Upper lobe of left lung (tissue), 6 donors: Measurements from ENCODE around the gene DNAJC30. TPM values are rescaled to one million over a fixed set of nuclear protein-coding genes. Genes with fewer than 3 reads are reported as not detected.
A peak's percentile ranks its signal among the peaks of the same experiment; 100 is the strongest.

Experiments used
- ATAC-seq, 2 donors: fragments of 200-7000 bp; cut with Tn5 transposase; one replicate each; pipeline ENCODE4 v1.9.1; 2022; ENCODE audit warnings: mild to moderate bottlenecking in 2 of 2, moderate library complexity in 2 of 2; ENCODE audit not compliant: low FRiP score in 2 of 2
- DNase-seq, 2 donors: peaks; one replicate each; pipeline ENCODE4 v3.0.0-alpha.2; 2019 to 2020
- H3K27ac ChIP-seq, 4 donors: fragments of 200-600 bp; sonication (generic); one replicate each; pipeline ENCODE4 v1.5.1; 2016 to 2019
- H3K27me3 ChIP-seq, 4 donors: fragments of 200-600 bp; sonication (generic); one replicate each; pipeline ENCODE4 v1.5.1; 2017 to 2019
- H3K36me3 ChIP-seq, 4 donors: fragments of 200-600 bp; sonication (generic); one replicate each; pipeline ENCODE4 v1.5.1; 2016 to 2019
- H3K4me1 ChIP-seq, 4 donors: fragments of 200-600 bp; sonication (generic); one replicate each; pipeline ENCODE4 v1.5.1; 2018 to 2019
- H3K4me3 ChIP-seq, 4 donors: fragments of 200-600 bp; sonication (generic); one replicate each; pipeline ENCODE4 v1.5.1; 2017 to 2019; ENCODE audit warnings: mild to moderate bottlenecking in 2 of 4, moderate library complexity in 1 of 4
- H3K9me3 ChIP-seq, 4 donors: fragments of 200-600 bp; sonication (generic); one replicate each; pipeline ENCODE4 v1.5.1; 2018 to 2019
- EP300 ChIP-seq, 4 donors: sonication (generic); formaldehyde crosslinking; IDR thresholded peaks; one replicate each; pipeline ENCODE4 v1.5.1; 2017; ENCODE audit warnings: antibody characterized with exemption in 4 of 4, control low read depth in 2 of 4
- POLR2A ChIP-seq, 4 donors: fragments of 450-650 bp; IDR thresholded peaks; one replicate each; pipeline ENCODE4 v1.5.1; 2016 to 2017; ENCODE audit warnings: antibody characterized with exemption in 4 of 4, mild to moderate bottlenecking in 2 of 4
- POLR2AphosphoS5 ChIP-seq, 2 donors: sonication (generic); formaldehyde crosslinking; IDR thresholded peaks; one replicate each; pipeline ENCODE4 v1.5.1; 2017; ENCODE audit warnings: antibody characterized with exemption in 2 of 2
- WGBS, 2 donors: methylation state at CpG; one replicate each; pipeline ENCODE4 v1.1.5; 2017 to 2018; 5-methylcytosine and 5-hydroxymethylcytosine counted together
- total RNA-seq, 6 donors: library from RNA; depleted of rRNA in 4 of 6; stranded (reverse); fragments of >200 nt in 4 of 6; gene quantifications; one replicate each; pipeline versions ENCODE4 v1.1.0 to v1.2.1, GENCODE V29; 2016 to 2021
- TF ChIP-seq, protein P1 (sequence below), 6 experiments: fragments of 450-650 bp in 4 of 6; fragments of 200-600 bp in 2 of 6; sonication (generic) in 2 of 6; IDR thresholded peaks; one replicate each; pipeline ENCODE4 v1.5.1; 2016 to 2019; ENCODE audit warnings: antibody characterized with exemption in 6 of 6
- donor health status: DM: no; HTN: no; CAD: no; lungs with moderate emphysema.
- donor health status: DM: no; HTN: yes; CAD: no; lungs with severe emphysema.

Gene DNAJC30
- 10 to 100 TPM in 4 of 6 donors, 1 to 10 TPM in 2; 6.9 to 13.1 (median 10.3) TPM for total RNA-seq

DNA sequence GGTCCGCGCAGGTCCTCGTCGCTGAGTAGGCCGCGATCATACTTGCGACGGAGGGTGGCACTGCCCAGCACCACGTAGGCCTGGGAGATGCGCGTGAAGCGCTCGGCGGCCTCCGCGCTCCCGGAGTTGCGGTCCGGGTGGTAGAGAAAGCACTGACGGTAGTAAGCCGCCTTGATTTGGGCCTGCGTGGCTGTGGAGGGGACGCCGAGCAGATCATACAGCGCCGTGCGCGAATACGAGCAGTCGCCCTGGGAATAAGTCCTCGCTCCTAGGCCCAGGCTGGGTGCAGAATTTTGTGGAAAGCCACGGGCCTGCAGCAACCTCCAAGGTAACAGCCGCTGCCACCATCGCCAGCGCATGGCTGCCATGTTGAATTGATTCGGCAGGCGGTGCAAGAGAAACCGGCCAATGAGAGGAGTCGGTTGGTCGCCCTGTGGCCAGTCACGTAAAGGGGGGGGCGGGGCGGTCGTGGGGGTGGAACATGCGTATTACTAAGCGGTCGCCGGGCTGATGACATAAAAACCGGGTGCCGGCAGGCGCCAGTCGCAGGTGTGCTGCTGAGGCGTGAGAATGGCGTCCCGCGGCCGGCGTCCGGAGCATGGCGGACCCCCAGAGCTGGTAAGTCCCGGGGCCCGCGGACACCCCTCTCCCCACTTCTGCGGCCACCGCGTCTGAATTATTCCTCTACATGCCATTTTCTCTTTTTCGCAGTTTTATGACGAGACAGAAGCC lies at the start of gene DNAJC30, which contains the start of gene BUD23:
Gene DNAJC30 (minus strand): TSS at position 398 of the 732 bp plus-strand sequence. CDS start 30 bp downstream, at position 368.
Gene BUD23 (plus strand): TSS at position 542 of the 732 bp plus-strand sequence. CDS start 29 bp downstream, at position 571.
- Histone ChIP-seq H3K27ac (peak within 1 kb of the TSS; percentile 84 to 90 (median 86)), H3K9me3 (no peaks in the 10 kb centered on the region), H3K27me3 (no peaks in the 10 kb centered on the region), H3K4me1 (peaks cover 28 to 43% (median 36%) of the 10 kb centered on the region in 4 donors), H3K4me3 (peak within 1 kb of the TSS; percentile 84 to 99 (median 90)), H3K36me3 (peaks cover 9 to 24% (median 19%) of the 10 kb centered on the region in 4 donors)
- DNase-seq: peak; percentile 96 to 97
- WGBS, 2 donors: 0 to 1% methylated on average over 13 to 44 of the region's 68 CpGs
- peak; percentile 97 to 99 for ATAC-seq
- TF ChIP-seq EP300 (IDR thresholded peaks at IDR 0.05): no peak
- TF ChIP-seq POLR2AphosphoS5 (IDR thresholded peaks at IDR 0.05): peak; percentile 69 to 87
- TF ChIP-seq POLR2A (IDR thresholded peaks at IDR 0.05): peak in 3 of 4 donors; percentile 47 to 79 (median 66)
- TF ChIP-seq, protein P1, sequence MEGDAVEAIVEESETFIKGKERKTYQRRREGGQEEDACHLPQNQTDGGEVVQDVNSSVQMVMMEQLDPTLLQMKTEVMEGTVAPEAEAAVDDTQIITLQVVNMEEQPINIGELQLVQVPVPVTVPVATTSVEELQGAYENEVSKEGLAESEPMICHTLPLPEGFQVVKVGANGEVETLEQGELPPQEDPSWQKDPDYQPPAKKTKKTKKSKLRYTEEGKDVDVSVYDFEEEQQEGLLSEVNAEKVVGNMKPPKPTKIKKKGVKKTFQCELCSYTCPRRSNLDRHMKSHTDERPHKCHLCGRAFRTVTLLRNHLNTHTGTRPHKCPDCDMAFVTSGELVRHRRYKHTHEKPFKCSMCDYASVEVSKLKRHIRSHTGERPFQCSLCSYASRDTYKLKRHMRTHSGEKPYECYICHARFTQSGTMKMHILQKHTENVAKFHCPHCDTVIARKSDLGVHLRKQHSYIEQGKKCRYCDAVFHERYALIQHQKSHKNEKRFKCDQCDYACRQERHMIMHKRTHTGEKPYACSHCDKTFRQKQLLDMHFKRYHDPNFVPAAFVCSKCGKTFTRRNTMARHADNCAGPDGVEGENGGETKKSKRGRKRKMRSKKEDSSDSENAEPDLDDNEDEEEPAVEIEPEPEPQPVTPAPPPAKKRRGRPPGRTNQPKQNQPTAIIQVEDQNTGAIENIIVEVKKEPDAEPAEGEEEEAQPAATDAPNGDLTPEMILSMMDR (IDR thresholded peaks at IDR 0.05): peak in 3 of 6 experiments; percentile 24 to 41 (median 38)

DNA sequence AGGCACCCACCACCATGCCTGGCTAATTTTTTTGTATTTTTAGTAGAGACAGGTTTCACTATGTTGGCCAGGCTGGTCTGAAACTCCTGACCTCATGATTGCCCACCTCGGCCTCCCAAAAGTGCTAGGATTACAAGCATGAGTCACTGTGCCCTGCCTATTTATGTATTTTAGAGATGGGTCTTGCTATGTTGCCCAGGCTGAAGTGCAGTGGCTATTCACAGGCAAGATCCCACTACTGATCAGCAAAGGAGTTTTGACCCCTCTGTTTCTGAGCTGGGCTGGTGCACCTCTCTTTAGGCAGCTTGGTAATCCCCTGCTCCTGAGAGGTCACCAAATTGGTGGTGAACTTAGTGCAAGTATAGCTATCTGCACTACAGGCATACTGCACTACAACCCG lies 49.1 kb upstream of the DNAJC30 start:
- WGBS, 2 donors: 69 to 88% methylated on average over 2 of the region's 2 CpGs
- ATAC-seq (no peak), DNase-seq (no peak)
- TF ChIP-seq, protein P1 (IDR thresholded peaks at IDR 0.05): no peak
- TF ChIP-seq EP300 (IDR thresholded peaks at IDR 0.05) (no peak), POLR2A (IDR thresholded peaks at IDR 0.05) (no peak), POLR2AphosphoS5 (IDR thresholded peaks at IDR 0.05) (no peak)
- Histone ChIP-seq H3K4me3 (no peak overlapping the region), H3K4me1 (peaks cover 11 to 24% (median 13%) of the 10 kb centered on the region in 4 donors), H3K27me3 (no peaks in the 10 kb centered on the region), H3K36me3 (peaks cover 0 to 19% (median 15%) of the 10 kb centered on the region in 4 donors), H3K27ac (no peak overlapping the region), H3K9me3 (no peaks in the 10 kb centered on the region)

DNA sequence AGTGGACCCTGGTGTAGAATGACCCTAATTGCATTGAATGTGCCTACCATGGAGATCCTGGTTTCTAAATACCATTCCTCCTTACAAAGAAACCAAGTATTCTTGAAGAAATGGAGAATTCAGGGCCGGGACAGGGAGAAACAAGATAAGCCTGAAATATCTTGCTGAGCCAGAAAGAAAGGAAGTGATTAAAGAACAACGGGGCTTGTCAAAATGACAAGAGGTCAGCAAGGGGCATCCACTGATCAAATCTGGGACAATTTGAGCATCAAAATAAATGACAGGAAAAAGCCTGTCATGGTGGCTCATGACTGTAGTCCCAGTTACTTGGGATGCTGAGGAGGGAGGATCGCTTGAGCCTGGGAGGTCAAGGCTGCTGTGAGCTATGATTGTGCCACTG lies 47.2 kb upstream of the DNAJC30 start:
- Histone ChIP-seq H3K27me3 (no peaks in the 10 kb centered on the region), H3K27ac (no peak overlapping the region), H3K4me3 (no peak overlapping the region), H3K9me3 (no peaks in the 10 kb centered on the region), H3K4me1 (peaks cover 5 to 11% (median 7%) of the 10 kb centered on the region in 4 donors), H3K36me3 (no peaks in the 10 kb centered on the region)
- ATAC-seq: no peak
- 21 to 26% methylated on average over 3 of the region's 3 CpGs for WGBS, 2 donors
- TF ChIP-seq POLR2A (IDR thresholded peaks at IDR 0.05): no peak
- TF ChIP-seq POLR2AphosphoS5 (IDR thresholded peaks at IDR 0.05): no peak
- TF ChIP-seq EP300 (IDR thresholded peaks at IDR 0.05): no peak
- TF ChIP-seq, protein P1 (IDR thresholded peaks at IDR 0.05): no peak
- DNase-seq: no peak

DNA sequence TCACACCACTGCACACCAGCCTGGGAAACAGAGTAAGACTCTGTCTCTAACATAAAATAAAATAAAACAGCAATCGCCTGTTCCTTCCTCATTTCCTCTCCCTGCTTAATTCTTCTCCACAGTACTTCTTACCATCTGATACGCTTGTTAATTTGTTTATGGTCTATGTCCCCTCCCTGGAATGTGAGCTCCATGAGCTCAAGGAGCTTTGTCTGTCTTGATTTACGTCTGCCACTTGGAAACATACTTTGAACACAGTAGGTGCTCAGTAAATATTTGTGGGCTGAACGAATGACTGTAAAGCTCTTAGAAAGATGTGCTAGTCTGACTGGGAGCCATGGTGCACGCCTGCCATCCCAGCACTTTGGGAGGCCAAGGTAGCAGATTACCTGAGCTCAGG lies 45.3 kb upstream of the DNAJC30 start:
- Histone ChIP-seq H3K4me1 (no peaks in the 10 kb centered on the region), H3K4me3 (no peak overlapping the region), H3K27me3 (no peaks in the 10 kb centered on the region), H3K27ac (no peak overlapping the region), H3K9me3 (no peaks in the 10 kb centered on the region), H3K36me3 (no peaks in the 10 kb centered on the region)
- WGBS, 2 donors: 42 to 57% methylated on average over 5 of the region's 5 CpGs
- no peak for TF ChIP-seq POLR2A (IDR thresholded peaks at IDR 0.05)
- TF ChIP-seq POLR2AphosphoS5 (IDR thresholded peaks at IDR 0.05): no peak
- TF ChIP-seq EP300 (IDR thresholded peaks at IDR 0.05): no peak
- TF ChIP-seq, protein P1 (IDR thresholded peaks at IDR 0.05): no peak
- DNase-seq: no peak
- ATAC-seq: no peak
